DMS 273 (cell line): ENCODE results near the gene HLA-DPB1.
"Not testable (repeated sequence)": the region's sequence is repeated elsewhere in the genome, so short reads cannot be mapped to it uniquely, and the experiment has no call there.

Experiments
- DNase-seq: peaks from one replicate; lab custom pipeline; 2025; ENCODE audit not compliant: unreplicated experiment; lab: John Stamatoyannopoulos, UW

Gene HLA-DPB1

GRCh38 chr6:33101121-33101737 lies 25.4 kb downstream of the HLA-DPB1 start:
- not testable (repeated sequence) for DNase-seq

- DNase-seq: no peak
These were observed 28.0 kb downstream of the HLA-DPB1 start for GRCh38 chr6:33103776-33104175.

- DNase-seq: no peak
These were observed 29.1 kb downstream of the HLA-DPB1 start for GRCh38 chr6:33104887-33105286.

GRCh38 chr6:33105386-33105785 lies 29.6 kb downstream of the HLA-DPB1 start:
- no peak for DNase-seq

GRCh38 chr6:33105916-33106871 lies 30.4 kb downstream of the HLA-DPB1 start:
- DNase-seq: no peak

- no peak for DNase-seq
These were observed 31.9 kb downstream of the HLA-DPB1 start for GRCh38 chr6:33107641-33108040.

- DNase-seq: peak; percentile 45
These were observed 32.5 kb downstream of the HLA-DPB1 start for GRCh38 chr6:33108307-33108706.

GRCh38 chr6:33112148-33112547 lies 36.4 kb downstream of the HLA-DPB1 start:
- peak; percentile 83 for DNase-seq

GRCh38 chr6:33113755-33114154 lies 38.0 kb downstream of the HLA-DPB1 start:
- DNase-seq: no peak

GRCh38 chr6:33114406-33114805 lies 38.6 kb downstream of the HLA-DPB1 start:
- DNase-seq: no peak

- DNase-seq: no peak
These were observed 40.6 kb downstream of the HLA-DPB1 start for GRCh38 chr6:33116417-33116816.

GRCh38 chr6:33116841-33117711 lies 41.3 kb downstream of the HLA-DPB1 start:
- DNase-seq: peak; percentile 36

GRCh38 chr6:33117811-33118277 lies 42.1 kb downstream of the HLA-DPB1 start:
- DNase-seq: no peak

- peak; percentile 76 for DNase-seq
These were observed 42.8 kb downstream of the HLA-DPB1 start for GRCh38 chr6:33118525-33119123.

GRCh38 chr6:33120001-33120400 lies 44.2 kb downstream of the HLA-DPB1 start:
- DNase-seq: no peak

GRCh38 chr6:33123181-33123580 lies 47.4 kb downstream of the HLA-DPB1 start:
- no peak for DNase-seq

- DNase-seq: peak; percentile 86
These were observed 48.1 kb downstream of the HLA-DPB1 start for GRCh38 chr6:33123732-33124524.

GRCh38 chr6:33124525-33124901 lies 48.7 kb downstream of the HLA-DPB1 start:
- no peak for DNase-seq

GRCh38 chr6:33124947-33125346 lies 49.2 kb downstream of the HLA-DPB1 start:
- DNase-seq: no peak
